Neuronal stem cell (in vitro differentiated cells): ENCODE results near the gene LRTM1.

Experiments
- DNase-seq: peaks from one replicate; pipeline ENCODE4 v3.0.0-alpha.2; 2013; ENCODE audit warnings: low spot score
- H2AFZ ChIP-seq: one replicate; pipeline ENCODE4 v1.6.1; 2013; ENCODE audit warnings: mild to moderate bottlenecking, low read length, inconsistent platforms
- H2AK5ac ChIP-seq: 2 replicates; pipeline ENCODE4 v1.6.1; 2013; ENCODE audit warnings: low read depth, mild to moderate bottlenecking, inconsistent platforms, low read length, moderate library complexity, mixed read lengths
- H2BK120ac ChIP-seq: 2 replicates; pipeline ENCODE4 v1.6.1; 2013; ENCODE audit warnings: low read depth, mild to moderate bottlenecking, inconsistent platforms, low read length, moderate library complexity, mixed read lengths
- H2BK12ac ChIP-seq: one replicate; pipeline ENCODE4 v1.6.1; 2013; ENCODE audit warnings: low read length, inconsistent platforms
- H2BK15ac ChIP-seq: 2 replicates; pipeline ENCODE4 v1.6.1; 2013; ENCODE audit warnings: mild to moderate bottlenecking, low read length, inconsistent platforms, mixed read lengths
- H2BK5ac ChIP-seq: one replicate; pipeline ENCODE4 v1.6.1; 2013; ENCODE audit warnings: inconsistent platforms, mild to moderate bottlenecking, low read length, moderate library complexity
- H3K14ac ChIP-seq: one replicate; pipeline ENCODE4 v1.6.1; 2013; ENCODE audit warnings: low read length, inconsistent platforms
- H3K18ac ChIP-seq: 2 replicates; pipeline ENCODE4 v1.6.1; 2013; ENCODE audit warnings: low read length, inconsistent platforms
- H3K23ac ChIP-seq: 2 replicates; pipeline ENCODE4 v1.6.1; 2013; ENCODE audit warnings: low read depth, mild to moderate bottlenecking, mixed read lengths, low read length, inconsistent platforms; ENCODE audit not compliant: poor library complexity
- H3K27ac ChIP-seq: replicated peaks from 3 replicates; pipeline ENCODE4 v1.5.1; 2013; ENCODE audit warnings: low read length, inconsistent platforms
- H3K27me3 ChIP-seq, 3 experiments: 2 replicates each; pipeline ENCODE4 v1.6.1; 2013; ENCODE audit warnings: low read length in 3 of 3, mild to moderate bottlenecking in 2 of 3, inconsistent platforms in 1 of 3, low read depth in 1 of 3, mixed read lengths in 1 of 3, moderate library complexity in 1 of 3; ENCODE audit not compliant: control insufficient read depth in 3 of 3, insufficient read depth in 3 of 3
- H3K36me3 ChIP-seq, 2 donors: replicated peaks in 1 of 2; 2 replicates each; pipeline ENCODE4 v1.6.1; 2013; ENCODE audit warnings: low read length in 2 of 2; ENCODE audit not compliant: control insufficient read depth in 2 of 2, insufficient read depth in 2 of 2
- H3K4ac ChIP-seq: 2 replicates; pipeline ENCODE4 v1.6.1; 2013; ENCODE audit warnings: inconsistent platforms, mild to moderate bottlenecking, low read length, moderate library complexity
- H3K4me1 ChIP-seq, 2 donors: 1 replicate in 1 of 2; 2 replicates in 1 of 2; pipeline ENCODE4 v1.6.1; 2013; ENCODE audit warnings: low read length in 2 of 2, low read depth in 1 of 2; ENCODE audit not compliant: control insufficient read depth in 2 of 2, insufficient read depth in 1 of 2
- H3K4me2 ChIP-seq: one replicate; pipeline ENCODE4 v1.6.1; 2013; ENCODE audit warnings: mild to moderate bottlenecking, low read length, inconsistent platforms; ENCODE audit not compliant: insufficient read depth, poor library complexity, severe bottlenecking
- H3K4me3 ChIP-seq, 2 donors: 2 replicates each; pipeline ENCODE4 v1.5.1; 2013; ENCODE audit warnings: low read length in 2 of 2, mild to moderate bottlenecking in 2 of 2, inconsistent platforms in 1 of 2, moderate library complexity in 1 of 2
- H3K79me1 ChIP-seq: one replicate; pipeline ENCODE4 v1.6.1; 2013; ENCODE audit warnings: low read depth, mild to moderate bottlenecking, inconsistent platforms, low read length, moderate library complexity
- H3K9ac ChIP-seq: one replicate; pipeline ENCODE4 v1.6.1; 2013; ENCODE audit warnings: mild to moderate bottlenecking, low read depth, low read length, inconsistent platforms; ENCODE audit not compliant: poor library complexity
- H3K9me3 ChIP-seq, 2 donors: replicated peaks in 1 of 2; 2 replicates each; pipeline versions ENCODE3 to v1.6.1; 2013; ENCODE audit warnings: low read length in 2 of 2, mild to moderate bottlenecking in 2 of 2, inconsistent platforms in 1 of 2, low read depth in 1 of 2, mixed read lengths in 1 of 2, moderate library complexity in 1 of 2; ENCODE audit not compliant: control insufficient read depth in 2 of 2, insufficient read depth in 1 of 2
- H4K8ac ChIP-seq: one replicate; pipeline ENCODE4 v1.6.1; 2013; ENCODE audit warnings: low read depth, mild to moderate bottlenecking, inconsistent platforms, low read length, moderate library complexity
- H4K91ac ChIP-seq: one replicate; pipeline ENCODE4 v1.6.1; 2013; ENCODE audit warnings: low read length, low read depth, mild to moderate bottlenecking, inconsistent platforms; ENCODE audit not compliant: poor library complexity
- WGBS, 2 donors: extraction: QIAGEN DNeasy Blood & Tissue Kit; methylation state at CpG; one replicate each; pipeline ENCODE4 v1.1.7; 2013; ENCODE audit warnings: missing lambda C conversion rate in 2 of 2, mixed read lengths in 1 of 2; ENCODE audit not compliant: insufficient read length in 2 of 2, insufficient replicate concordance in 1 of 2; ENCODE audit errors: extremely low coverage in 2 of 2; 5-methylcytosine and 5-hydroxymethylcytosine counted together

LRTM1 gene

DNA sequence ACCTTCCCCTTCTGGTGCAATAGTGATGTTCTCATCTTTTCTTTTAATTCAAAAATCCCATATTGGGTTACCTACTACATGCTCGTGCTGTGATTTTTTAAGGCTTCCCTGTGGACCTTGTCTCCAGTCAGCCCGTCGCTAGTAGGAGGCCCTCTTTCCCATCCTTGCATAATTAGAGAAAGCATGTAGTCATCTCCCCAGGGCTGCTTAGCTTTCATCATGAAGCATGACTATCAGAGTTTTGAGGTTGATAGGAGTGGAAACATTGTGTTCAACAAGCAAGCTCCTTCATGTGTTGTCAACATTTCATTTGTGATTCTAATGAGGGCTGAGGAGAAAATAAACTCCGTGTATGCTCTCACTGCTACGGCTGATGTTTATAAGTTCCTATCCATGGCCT, 8.7 kb upstream of the LRTM1 start:
- Histone ChIP-seq H2AK5ac (no peak overlapping the region), H2BK120ac (no peak overlapping the region), H2BK12ac (no peak overlapping the region), H4K91ac (no peak overlapping the region), H3K18ac (no peak overlapping the region), H3K14ac (no peak overlapping the region), H3K9me3 (peaks cover 0 to 3% of the 10 kb centered on the region in 2 donors), H3K4me2 (no peak overlapping the region), H3K4me3 (no peak overlapping the region), H2BK5ac (no peak overlapping the region), H4K8ac (no peak overlapping the region), H2BK15ac (no peak overlapping the region), H3K23ac (no peak overlapping the region), H3K4ac (no peak overlapping the region), H3K36me3 (no peaks in the 10 kb centered on the region), H3K9ac (no peak overlapping the region), H2AFZ (peak overlapping the region; percentile 13), H3K79me1 (no peaks in the 10 kb centered on the region), H3K27me3 (no peaks in the 10 kb centered on the region), H3K4me1 (peaks cover 0 to 18% of the 10 kb centered on the region in 2 donors), H3K27ac (no peak overlapping the region)
- no peak for DNase-seq
- no CpG with 5 or more reads among the region's 5 CpGs for WGBS, 2 donors

GRCh38 chr3:54935869-54936268, 8.0 kb upstream of the LRTM1 start:
- no peak overlapping the region for H3K4me3 ChIP-seq
- no peak overlapping the region for H4K8ac ChIP-seq
- WGBS, 2 donors = no CpG with 5 or more reads among the region's 3 CpGs
- no peak overlapping the region for H3K4ac ChIP-seq
- H3K9me3 ChIP-seq = peaks cover 0 to 3% of the 10 kb centered on the region in 2 donors
- H2BK15ac ChIP-seq = no peak overlapping the region
- H2BK5ac ChIP-seq = no peak overlapping the region
- H3K23ac ChIP-seq = no peak overlapping the region
- no peak overlapping the region for H3K9ac ChIP-seq
- no peak overlapping the region for H2BK120ac ChIP-seq
- no peaks in the 10 kb centered on the region for H3K79me1 ChIP-seq
- H3K18ac ChIP-seq = no peak overlapping the region
- no peak overlapping the region for H4K91ac ChIP-seq
- H3K27me3 ChIP-seq = no peaks in the 10 kb centered on the region
- H3K4me1 ChIP-seq = peaks cover 6 to 23% of the 10 kb centered on the region in 2 donors
- H2BK12ac ChIP-seq = no peak overlapping the region
- no peaks in the 10 kb centered on the region for H3K36me3 ChIP-seq
- no peak overlapping the region for H2AK5ac ChIP-seq
- no peak overlapping the region for H3K4me2 ChIP-seq
- no peak overlapping the region for H3K14ac ChIP-seq
- no peak overlapping the region for H3K27ac ChIP-seq
- DNase-seq = no peak
- no peak overlapping the region for H2AFZ ChIP-seq

DNA sequence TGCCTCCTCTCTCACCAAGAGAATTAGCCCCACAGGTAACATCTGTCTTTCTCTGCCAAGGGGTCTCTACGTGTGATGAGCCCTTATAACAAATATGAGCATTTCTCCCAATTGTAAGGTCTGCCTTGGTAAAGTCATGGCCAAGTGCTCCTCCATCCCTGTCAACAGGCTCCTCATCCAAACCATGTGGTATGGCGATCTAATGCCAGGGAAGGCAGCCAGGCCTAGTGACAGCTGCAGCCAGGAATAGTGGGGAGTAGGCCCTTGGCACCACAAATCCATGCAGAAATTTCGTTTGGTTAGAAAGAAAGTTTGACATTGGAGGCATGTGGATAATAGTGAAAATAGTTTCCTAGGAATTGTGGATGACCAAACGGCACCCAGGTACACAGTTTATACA, 4.7 kb upstream of the LRTM1 start:
- no peak overlapping the region for H3K23ac ChIP-seq
- H4K91ac ChIP-seq = no peak overlapping the region
- H2BK5ac ChIP-seq = no peak overlapping the region
- no CpG with 5 or more reads among the region's 4 CpGs for WGBS, 2 donors
- no peak overlapping the region for H3K14ac ChIP-seq
- DNase-seq = no peak
- no peaks in the 10 kb centered on the region for H3K27me3 ChIP-seq
- no peaks in the 10 kb centered on the region for H3K36me3 ChIP-seq
- H2BK15ac ChIP-seq = no peak overlapping the region
- peaks cover 12 to 34% of the 10 kb centered on the region in 2 donors for H3K4me1 ChIP-seq
- no peak overlapping the region for H3K4me2 ChIP-seq
- H2BK120ac ChIP-seq = no peak overlapping the region
- H2AFZ ChIP-seq = no peak overlapping the region
- no peak overlapping the region for H3K9ac ChIP-seq
- no peak overlapping the region for H3K4me3 ChIP-seq
- no peak overlapping the region for H4K8ac ChIP-seq
- H3K9me3 ChIP-seq = peaks cover 0 to 3% of the 10 kb centered on the region in 2 donors
- H2AK5ac ChIP-seq = no peak overlapping the region
- H3K27ac ChIP-seq = no peak overlapping the region
- no peak overlapping the region for H3K4ac ChIP-seq
- no peaks in the 10 kb centered on the region for H3K79me1 ChIP-seq
- no peak overlapping the region for H2BK12ac ChIP-seq
- H3K18ac ChIP-seq = no peak overlapping the region

GRCh38 chr3:54931182-54931581, 3.3 kb upstream of the LRTM1 start:
- no CpG with 5 or more reads among the region's 4 CpGs for WGBS, 2 donors
- peak; percentile 33 for DNase-seq
- H3K4me3 ChIP-seq = no peak overlapping the region

More at GRCh38 chr3:54931182-54931581, 3.3 kb upstream of the LRTM1 start:
- Histone ChIP-seq H3K23ac (no peak overlapping the region), H2BK15ac (no peak overlapping the region), H3K79me1 (no peaks in the 10 kb centered on the region), H3K14ac (no peak overlapping the region), H3K9me3 (peaks cover 0 to 3% of the 10 kb centered on the region in 2 donors), H2BK5ac (no peak overlapping the region), H4K91ac (no peak overlapping the region), H3K27ac (no peak overlapping the region), H2BK12ac (no peak overlapping the region), H3K4me2 (no peak overlapping the region), H3K4me1 (peaks cover 12 to 34% of the 10 kb centered on the region in 2 donors), H3K4ac (no peak overlapping the region), H3K9ac (no peak overlapping the region), H2BK120ac (no peak overlapping the region), H4K8ac (no peak overlapping the region), H3K36me3 (no peaks in the 10 kb centered on the region), H3K18ac (no peak overlapping the region), H3K27me3 (no peaks in the 10 kb centered on the region), H2AK5ac (no peak overlapping the region), H2AFZ (no peak overlapping the region)
